Skeletal muscle tissue (tissue), 4 donors: Measurements from ENCODE around the gene PTPRCAP. TPM values are rescaled to one million over a fixed set of nuclear protein-coding genes. Genes with fewer than 3 reads are reported as not detected.
A peak's percentile ranks its signal among the peaks of the same experiment; 100 is the strongest.

ENCODE experiments used
- H3K27ac ChIP-seq: one replicate; pipeline ENCODE4 v1.7.0; 2013; ENCODE audit warnings: mild to moderate bottlenecking, low read depth, low read length, inconsistent platforms
- H3K27me3 ChIP-seq, 3 donors: one replicate each; pipeline ENCODE4 v1.7.0; 2013; ENCODE audit warnings: low read length in 3 of 3; ENCODE audit not compliant: control insufficient read depth in 3 of 3, insufficient read depth in 3 of 3
- H3K36me3 ChIP-seq, 3 donors: one replicate each; pipeline ENCODE4 v1.7.0; 2013; ENCODE audit warnings: low read length in 3 of 3; ENCODE audit not compliant: control insufficient read depth in 3 of 3, insufficient read depth in 3 of 3
- H3K4me1 ChIP-seq, 3 donors: one replicate each; pipeline ENCODE4 v1.7.0; 2013; ENCODE audit warnings: low read length in 3 of 3, mild to moderate bottlenecking in 3 of 3; ENCODE audit not compliant: control insufficient read depth in 3 of 3, insufficient read depth in 3 of 3
- H3K4me3 ChIP-seq, 3 donors: one replicate each; pipeline ENCODE4 v1.7.0; 2013; ENCODE audit warnings: low read length in 3 of 3
- H3K9ac ChIP-seq, 3 donors: one replicate each; pipeline ENCODE4 v1.7.0; 2013; ENCODE audit warnings: low read length in 3 of 3, mild to moderate bottlenecking in 3 of 3, moderate library complexity in 2 of 3, low read depth in 1 of 3
- H3K9me3 ChIP-seq, 3 donors: one replicate each; pipeline ENCODE4 v1.7.0; 2013; ENCODE audit warnings: low read length in 3 of 3; ENCODE audit not compliant: control insufficient read depth in 3 of 3
- total RNA-seq: library from RNA; depleted of rRNA; stranded (reverse); fragments of >200 nt; gene quantifications from one replicate; pipeline ENCODE4 v1.2.3, GENCODE V29; 2014
- donor health status: Osteomylitis.

PTPRCAP gene
- total RNA-seq, 1 donor from 2014 or later: not detected

GRCh38 chr11:67397536-67397935 lies 39.9 kb downstream of the PTPRCAP start:
- Histone ChIP-seq H3K27ac (no peak overlapping the region), H3K4me3 (no peak overlapping the region), H3K36me3 (peaks cover 33 to 41% (median 39%) of the 10 kb centered on the region in 3 donors), H3K27me3 (no peaks in the 10 kb centered on the region), H3K9ac (peak overlapping the region in 1 of 3 donors; percentile 33), H3K9me3 (no peaks in the 10 kb centered on the region), H3K4me1 (peaks cover 24 to 36% (median 25%) of the 10 kb centered on the region in 3 donors)

- Histone ChIP-seq H3K9me3 (no peaks in the 10 kb centered on the region), H3K9ac (no peak overlapping the region), H3K4me3 (no peak overlapping the region), H3K4me1 (peaks cover 25 to 37% (median 26%) of the 10 kb centered on the region in 3 donors), H3K27me3 (no peaks in the 10 kb centered on the region), H3K36me3 (peaks cover 33 to 41% (median 39%) of the 10 kb centered on the region in 3 donors), H3K27ac (no peak overlapping the region)
These were observed 40.7 kb downstream of the PTPRCAP start for GRCh38 chr11:67396587-67397389.

GRCh38 chr11:67396259-67396581 lies 41.3 kb downstream of the PTPRCAP start:
- peaks cover 26 to 41% (median 28%) of the 10 kb centered on the region in 3 donors for H3K4me1 ChIP-seq

GRCh38 chr11:67395555-67396258 lies 41.8 kb downstream of the PTPRCAP start:
- no peak overlapping the region for H3K4me3 ChIP-seq
- H3K9me3 ChIP-seq: no peaks in the 10 kb centered on the region
- H3K9ac ChIP-seq: no peak overlapping the region
- H3K27me3 ChIP-seq: no peaks in the 10 kb centered on the region
- H3K36me3 ChIP-seq: peaks cover 33 to 41% (median 39%) of the 10 kb centered on the region in 3 donors
- H3K4me1 ChIP-seq: peaks cover 26 to 42% (median 28%) of the 10 kb centered on the region in 3 donors
- no peak overlapping the region for H3K27ac ChIP-seq

More at GRCh38 chr11:67396259-67396581, 41.3 kb downstream of the PTPRCAP start:
- no peaks in the 10 kb centered on the region for H3K9me3 ChIP-seq
- no peak overlapping the region for H3K9ac ChIP-seq
- no peak overlapping the region for H3K27ac ChIP-seq
- no peak overlapping the region for H3K4me3 ChIP-seq
- H3K27me3 ChIP-seq: no peaks in the 10 kb centered on the region
- H3K36me3 ChIP-seq: peaks cover 33 to 41% (median 39%) of the 10 kb centered on the region in 3 donors

GRCh38 chr11:67393990-67394389 lies 43.5 kb downstream of the PTPRCAP start:
- peaks cover 15 to 39% (median 19%) of the 10 kb centered on the region in 3 donors for H3K4me1 ChIP-seq
- H3K4me3 ChIP-seq: no peak overlapping the region
- H3K27me3 ChIP-seq: no peaks in the 10 kb centered on the region
- no peak overlapping the region for H3K9ac ChIP-seq
- no peaks in the 10 kb centered on the region for H3K9me3 ChIP-seq
- H3K36me3 ChIP-seq: peaks cover 22 to 33% (median 31%) of the 10 kb centered on the region in 3 donors
- no peak overlapping the region for H3K27ac ChIP-seq

GRCh38 chr11:67393437-67393836 lies 44.0 kb downstream of the PTPRCAP start:
- peaks cover 17 to 28% (median 25%) of the 10 kb centered on the region in 3 donors for H3K36me3 ChIP-seq
- H3K27ac ChIP-seq: no peak overlapping the region
- no peaks in the 10 kb centered on the region for H3K9me3 ChIP-seq
- H3K9ac ChIP-seq: no peak overlapping the region
- H3K4me1 ChIP-seq: peaks cover 15 to 39% (median 19%) of the 10 kb centered on the region in 3 donors
- no peaks in the 10 kb centered on the region for H3K27me3 ChIP-seq
- H3K4me3 ChIP-seq: no peak overlapping the region

- Histone ChIP-seq H3K4me3 (peak overlapping the region; percentile 75 to 95 (median 93)), H3K9me3 (no peaks in the 10 kb centered on the region), H3K27me3 (no peaks in the 10 kb centered on the region), H3K36me3 (peaks cover 5 to 16% (median 16%) of the 10 kb centered on the region in 3 donors), H3K9ac (peak overlapping the region; percentile 74 to 98 (median 82)), H3K4me1 (peaks cover 15 to 29% (median 15%) of the 10 kb centered on the region in 3 donors), H3K27ac (peak overlapping the region; percentile 91)
These were observed 45.2 kb downstream of the PTPRCAP start for GRCh38 chr11:67392183-67392715.

GRCh38 chr11:67391304-67392182 lies 45.9 kb downstream of the PTPRCAP start, which contains the start of gene RAD9A:
RAD9A (plus strand) TSS chr11:67391986; CDS start chr11:67392045, 59 bp downstream.
- peak within 1 kb of the TSS; percentile 93 to 95 (median 95) for H3K4me3 ChIP-seq
- H3K9me3 ChIP-seq: no peaks in the 10 kb centered on the region
- H3K4me1 ChIP-seq: peaks cover 15 to 29% (median 15%) of the 10 kb centered on the region in 3 donors
- peak within 1 kb of the TSS; percentile 96 to 98 (median 97) for H3K9ac ChIP-seq
- H3K27me3 ChIP-seq: no peaks in the 10 kb centered on the region
- H3K27ac ChIP-seq: peak within 1 kb of the TSS; percentile 91
- peaks cover 4 to 16% (median 15%) of the 10 kb centered on the region in 3 donors for H3K36me3 ChIP-seq

GRCh38 chr11:67390947-67391303 lies 46.6 kb downstream of the PTPRCAP start:
- no peaks in the 10 kb centered on the region for H3K9me3 ChIP-seq
- peaks cover 15 to 29% (median 15%) of the 10 kb centered on the region in 3 donors for H3K4me1 ChIP-seq
- H3K27ac ChIP-seq: peak overlapping the region; percentile 91
- peaks cover 0 to under 1% (median 0%) of the 10 kb centered on the region in 3 donors for H3K27me3 ChIP-seq
- H3K4me3 ChIP-seq: peak overlapping the region; percentile 93 to 95 (median 95)
- peaks cover 0 to 13% (median 11%) of the 10 kb centered on the region in 3 donors for H3K36me3 ChIP-seq
- H3K9ac ChIP-seq: peak overlapping the region; percentile 96 to 98 (median 97)
